SK-N-SH (cell line): ENCODE data around the gene LHX4. TPM values are rescaled to one million over a fixed set of nuclear protein-coding genes. Genes with fewer than 3 reads are reported as not detected.

Experiments
- CTCF ChIA-PET: fragments of 300-600, 350-600 bp; formaldehyde crosslinking; extraction: SDS; loops from one replicate; lab custom pipeline; 2021; lab: Yijun Ruan, JAX
- POLR2A ChIA-PET: fragments of 350-600 bp; sonication (Branson Sonifier 250); formaldehyde crosslinking; extraction: SDS; loops from one replicate; lab custom pipeline; 2020; ENCODE audit warnings: antibody characterized with exemption, inconsistent platforms; lab: Yijun Ruan, JAX
- DNase-seq: peaks from one replicate; pipeline ENCODE4 v3.0.0; 2012
- H2AFZ ChIP-seq: fragments of 200-600 bp; sonication (generic); 2 replicates; pipeline ENCODE4 v1.8.1; 2016; ENCODE audit warnings: antibody characterized with exemption, mild to moderate bottlenecking, low read depth
- H3F3A ChIP-seq: fragments of 200-600 bp; sonication (generic); replicated peaks from 2 replicates; pipeline ENCODE3; 2016; ENCODE audit warnings: antibody characterized with exemption, mild to moderate bottlenecking; ENCODE audit not compliant: insufficient read depth
- H3K27ac ChIP-seq, 2 experiments: fragments of 200-500 bp in 1 of 2; fragments of 200-600 bp in 1 of 2; sonication (Bioruptor generic) in 1 of 2; sonication (generic), shearing (Covaris generic) in 1 of 2; 2 replicates each; pipeline versions ENCODE4 v1.5.1 to v1.6.1; 2014 to 2016; ENCODE audit warnings: low read depth in 2 of 2, inconsistent platforms in 1 of 2, low read length in 1 of 2, mild to moderate bottlenecking in 1 of 2, mixed read lengths in 1 of 2
- H3K27me3 ChIP-seq: fragments of 200-600 bp; sonication (generic), shearing (Covaris generic); 2 replicates; pipeline ENCODE4 v1.6.1; 2016; ENCODE audit warnings: mixed run types; ENCODE audit not compliant: insufficient read depth
- H3K36me3 ChIP-seq, 2 experiments: fragments of 200-500 bp in 1 of 2; fragments of 200-600 bp in 1 of 2; sonication (Bioruptor generic) in 1 of 2; sonication (generic) in 1 of 2; replicated peaks in 1 of 2; 2 replicates each; pipeline versions ENCODE3 to v1.5.1; 2014 to 2016; ENCODE audit warnings: low read length in 1 of 2, mild to moderate bottlenecking in 1 of 2; ENCODE audit not compliant: insufficient read depth in 2 of 2, control insufficient read depth in 1 of 2
- H3K4me1 ChIP-seq, 2 experiments: fragments of 200-500 bp in 1 of 2; fragments of 200-600 bp in 1 of 2; sonication (Bioruptor generic) in 1 of 2; sonication (generic), shearing (Covaris generic) in 1 of 2; 2 replicates each; pipeline versions ENCODE4 v1.5.1 to v1.6.1; 2014 to 2016; ENCODE audit warnings: low read depth in 1 of 2, low read length in 1 of 2, mixed run types in 1 of 2; ENCODE audit not compliant: insufficient read depth in 2 of 2, control insufficient read depth in 1 of 2
- H3K4me2 ChIP-seq: fragments of 200-600 bp; sonication (generic), shearing (Covaris generic); 2 replicates; pipeline ENCODE4 v1.6.1; 2017; ENCODE audit warnings: mixed run types
- H3K4me3 ChIP-seq, 2 experiments: fragments of 200-500 bp in 1 of 2; fragments of 200-600 bp in 1 of 2; sonication (Bioruptor generic) in 1 of 2; sonication (generic), shearing (Covaris generic) in 1 of 2; 2 replicates each; pipeline versions ENCODE4 v1.5.1 to v1.8.1; 2014 to 2016; ENCODE audit warnings: low read depth in 2 of 2, inconsistent platforms in 1 of 2, low read length in 1 of 2, mild to moderate bottlenecking in 1 of 2, mixed read lengths in 1 of 2, moderate library complexity in 1 of 2
- H3K79me2 ChIP-seq: fragments of 200-600 bp; sonication (generic); 2 replicates; pipeline ENCODE4 v1.8.1; 2017; ENCODE audit warnings: mild to moderate bottlenecking; ENCODE audit not compliant: insufficient read depth
- H3K9ac ChIP-seq: fragments of 200-600 bp; sonication (generic); 2 replicates; pipeline ENCODE4 v1.6.1; 2017; ENCODE audit warnings: mixed run types
- H3K9me2 ChIP-seq: fragments of 200-600 bp; sonication (generic); 2 replicates; pipeline ENCODE4 v1.6.1; 2017; ENCODE audit warnings: mixed run types
- H3K9me3 ChIP-seq: fragments of 200-600 bp; sonication (generic); 2 replicates; pipeline ENCODE4 v1.6.1; 2017; ENCODE audit warnings: mixed run types, mild to moderate bottlenecking, moderate library complexity
- H4K20me1 ChIP-seq: fragments of 200-600 bp; sonication (generic); 2 replicates; pipeline ENCODE4 v1.6.1; 2017; ENCODE audit warnings: mild to moderate bottlenecking, mixed run types; ENCODE audit not compliant: insufficient read depth
- EP300 ChIP-seq, 2 experiments: IDR thresholded peaks; 2 replicates each; pipeline versions ENCODE4 v1.4.0 to v1.6.1; 2012; ENCODE audit warnings: borderline replicate concordance in 1 of 2, low read depth in 1 of 2, low read length in 1 of 2
- FOXJ3 ChIP-seq: sonication (generic); formaldehyde crosslinking; IDR thresholded peaks from 2 replicates; pipeline ENCODE4 v1.5.1; 2020; ENCODE audit warnings: mild to moderate bottlenecking, missing genetic modification reagents
- FOXM1 ChIP-seq: IDR thresholded peaks from 2 replicates; pipeline ENCODE4 v1.4.0; 2012; ENCODE audit warnings: low read depth, mild to moderate bottlenecking
- GABPA ChIP-seq: IDR thresholded peaks from 2 replicates; pipeline ENCODE4 v1.4.0; 2012; ENCODE audit warnings: low read depth, mild to moderate bottlenecking
- NFIC ChIP-seq: IDR thresholded peaks from 2 replicates; pipeline ENCODE4 v1.4.0; 2012; ENCODE audit warnings: borderline replicate concordance
- RCOR1 ChIP-seq: fragments of 150-350 bp; IDR thresholded peaks from 2 replicates; pipeline ENCODE4 v1.6.1; 2017; ENCODE audit warnings: antibody characterized with exemption, low read length
- SMC3 ChIP-seq: IDR thresholded peaks from 2 replicates; pipeline ENCODE4 v1.6.1; 2012; ENCODE audit warnings: low read depth, low read length, improper control_type of control experiment
- YY1 ChIP-seq: IDR thresholded peaks from 2 replicates; pipeline ENCODE4 v1.4.0; 2012; ENCODE audit warnings: low read depth, mild to moderate bottlenecking
- ZBTB33 ChIP-seq: IDR thresholded peaks from 2 replicates; pipeline ENCODE4 v1.4.0; 2012; ENCODE audit warnings: low read depth, borderline replicate concordance
- WGBS: methylation state at CpG from one replicate; pipeline ENCODE4 v1.1.6; 2017; ENCODE audit warnings: low lambda C conversion rate; 5-methylcytosine and 5-hydroxymethylcytosine counted together
- polyA plus RNA-seq, 3 experiments: library from polyadenylated mRNA; depleted of rRNA; stranded (reverse); fragments of >200 nt; gene quantifications; 2 replicates each; pipeline ENCODE4 v1.2.3, GENCODE V29; 2012
- TF ChIP-seq, protein P1 (sequence below): IDR thresholded peaks from 2 replicates; pipeline ENCODE4 v1.6.1; 2012; ENCODE audit warnings: mild to moderate bottlenecking, low read depth, low read length, moderate library complexity
- TF ChIP-seq, protein P2 (sequence below): IDR thresholded peaks from 2 replicates; pipeline ENCODE4 v1.4.0; 2012; ENCODE audit warnings: low read depth

Gene LHX4
- polyA plus RNA-seq, 1 of the 3 experiments (the other 2 are of a cell fraction): not detected

GRCh38 chr1:180256341-180257027 is 26.4 kb downstream of the LHX4 start:
- no peak overlapping the region for H3K9ac ChIP-seq
- no peaks in the 10 kb centered on the region for H3K79me2 ChIP-seq
- H4K20me1 ChIP-seq: no peaks in the 10 kb centered on the region
- no peaks in the 10 kb centered on the region for H3K9me2 ChIP-seq
- no peak for DNase-seq
- H3K4me2 ChIP-seq: no peak overlapping the region
- H3K27me3 ChIP-seq: no peaks in the 10 kb centered on the region
- TF ChIP-seq EP300 (IDR thresholded peaks at IDR 0.05; ENCODE audit: borderline replicate concordance in 1 of 2, low read depth in 1 of 2, low read length in 1 of 2) (no peak), SMC3 (no peak), GABPA (no peak)
- TF ChIP-seq, protein P1, sequence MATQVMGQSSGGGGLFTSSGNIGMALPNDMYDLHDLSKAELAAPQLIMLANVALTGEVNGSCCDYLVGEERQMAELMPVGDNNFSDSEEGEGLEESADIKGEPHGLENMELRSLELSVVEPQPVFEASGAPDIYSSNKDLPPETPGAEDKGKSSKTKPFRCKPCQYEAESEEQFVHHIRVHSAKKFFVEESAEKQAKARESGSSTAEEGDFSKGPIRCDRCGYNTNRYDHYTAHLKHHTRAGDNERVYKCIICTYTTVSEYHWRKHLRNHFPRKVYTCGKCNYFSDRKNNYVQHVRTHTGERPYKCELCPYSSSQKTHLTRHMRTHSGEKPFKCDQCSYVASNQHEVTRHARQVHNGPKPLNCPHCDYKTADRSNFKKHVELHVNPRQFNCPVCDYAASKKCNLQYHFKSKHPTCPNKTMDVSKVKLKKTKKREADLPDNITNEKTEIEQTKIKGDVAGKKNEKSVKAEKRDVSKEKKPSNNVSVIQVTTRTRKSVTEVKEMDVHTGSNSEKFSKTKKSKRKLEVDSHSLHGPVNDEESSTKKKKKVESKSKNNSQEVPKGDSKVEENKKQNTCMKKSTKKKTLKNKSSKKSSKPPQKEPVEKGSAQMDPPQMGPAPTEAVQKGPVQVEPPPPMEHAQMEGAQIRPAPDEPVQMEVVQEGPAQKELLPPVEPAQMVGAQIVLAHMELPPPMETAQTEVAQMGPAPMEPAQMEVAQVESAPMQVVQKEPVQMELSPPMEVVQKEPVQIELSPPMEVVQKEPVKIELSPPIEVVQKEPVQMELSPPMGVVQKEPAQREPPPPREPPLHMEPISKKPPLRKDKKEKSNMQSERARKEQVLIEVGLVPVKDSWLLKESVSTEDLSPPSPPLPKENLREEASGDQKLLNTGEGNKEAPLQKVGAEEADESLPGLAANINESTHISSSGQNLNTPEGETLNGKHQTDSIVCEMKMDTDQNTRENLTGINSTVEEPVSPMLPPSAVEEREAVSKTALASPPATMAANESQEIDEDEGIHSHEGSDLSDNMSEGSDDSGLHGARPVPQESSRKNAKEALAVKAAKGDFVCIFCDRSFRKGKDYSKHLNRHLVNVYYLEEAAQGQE: no peak
- H3F3A ChIP-seq: no peaks in the 10 kb centered on the region
- H3K36me3 ChIP-seq: no peaks in the 10 kb centered on the region
- POLR2A ChIA-PET: no interaction called here
- CTCF ChIA-PET: interaction anchor here (1.0 to 2.1 kb wide), 4 partner anchors 14 to 225 kb away, joined by 4 to 7 read pairs (median 4); no protein-coding TSS in a partner anchor
- no peak overlapping the region for H3K4me3 ChIP-seq
- 86% methylated on average over 9 of the region's 15 CpGs for WGBS
- no peaks in the 10 kb centered on the region for H3K9me3 ChIP-seq
- H3K27ac ChIP-seq: no peak overlapping the region
- H3K4me1 ChIP-seq: no peaks in the 10 kb centered on the region; a peak in 1 of 4 replicates
- H2AFZ ChIP-seq: no peak overlapping the region

GRCh38 chr1:180257028-180257386 is 26.9 kb downstream of the LHX4 start:
- 66% methylated on average over 5 of the region's 5 CpGs for WGBS
- H2AFZ ChIP-seq: no peak overlapping the region
- no peaks in the 10 kb centered on the region for H3K36me3 ChIP-seq
- H3K27me3 ChIP-seq: no peaks in the 10 kb centered on the region
- H3K79me2 ChIP-seq: no peaks in the 10 kb centered on the region
- H3K9ac ChIP-seq: no peak overlapping the region
- H4K20me1 ChIP-seq: no peaks in the 10 kb centered on the region
- ChIA-PET CTCF (interaction anchor here (1.5 to 2.1 kb wide), 2 partner anchors 113 to 221 kb away, joined by 4 to 7 read pairs; no protein-coding TSS in a partner anchor), POLR2A (no interaction called here)
- H3K27ac ChIP-seq: no peak overlapping the region
- no peaks in the 10 kb centered on the region for H3K9me2 ChIP-seq
- no peaks in the 10 kb centered on the region for H3F3A ChIP-seq
- DNase-seq: no peak
- TF ChIP-seq RCOR1 (no peak), GABPA (no peak), FOXJ3 (CRISPR knock-in tag) (no peak), YY1 (no peak), NFIC (no peak), FOXM1 (no peak), ZBTB33 (no peak)
- TF ChIP-seq, protein P2, sequence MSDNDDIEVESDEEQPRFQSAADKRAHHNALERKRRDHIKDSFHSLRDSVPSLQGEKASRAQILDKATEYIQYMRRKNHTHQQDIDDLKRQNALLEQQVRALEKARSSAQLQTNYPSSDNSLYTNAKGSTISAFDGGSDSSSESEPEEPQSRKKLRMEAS: no peak
- no peak overlapping the region for H3K4me2 ChIP-seq
- H3K4me1 ChIP-seq: no peaks in the 10 kb centered on the region; a peak in 1 of 4 replicates
- no peak overlapping the region for H3K4me3 ChIP-seq
- no peaks in the 10 kb centered on the region for H3K9me3 ChIP-seq
